K562 (cell line): ENCODE measurements around the gene IRF3. TPM values are rescaled to one million over a fixed set of nuclear protein-coding genes. Genes with fewer than 3 reads are reported as not detected.
A peak's percentile ranks its signal among the peaks of the same experiment; 100 is the strongest.

Experiments used
- CHCHD3 ChIP-seq: fragments of 250-450 bp; sonication (Bioruptor Pico); IDR thresholded peaks from 2 replicates; pipeline ENCODE4 v2.1.2; 2022; ENCODE audit warnings: mild to moderate bottlenecking
- GABPB2 ChIP-seq: fragments of 250-450 bp; sonication (Bioruptor Pico); conservative IDR thresholded peaks from 2 replicates; pipeline ENCODE4 v1.5.1; 2021; ENCODE audit warnings: mild to moderate bottlenecking
- NFATC3 ChIP-seq: fragments of 450-650 bp; IDR thresholded peaks from 2 replicates; pipeline ENCODE4 v1.6.1; 2017; ENCODE audit warnings: mild to moderate bottlenecking
- NONO ChIP-seq, 2 experiments: fragments of 200-400 bp in 1 of 2; fragments of 450-650 bp in 1 of 2; formaldehyde crosslinking in 1 of 2; IDR thresholded peaks; 2 replicates each; pipeline ENCODE4 v1.6.1; 2017; ENCODE audit warnings: low read depth in 2 of 2, mild to moderate bottlenecking in 2 of 2, moderate library complexity in 2 of 2, low read length in 1 of 2
- RB1 ChIP-seq: fragments of 450-650 bp; IDR thresholded peaks from 2 replicates; pipeline ENCODE4 v1.6.1; 2017; ENCODE audit warnings: low read depth, mild to moderate bottlenecking
- SP2 ChIP-seq: IDR thresholded peaks from 2 replicates; pipeline ENCODE4 v1.6.1; 2011; ENCODE audit warnings: mild to moderate bottlenecking, low read depth, low read length, moderate library complexity; ENCODE audit not compliant: poor library complexity, severe bottlenecking; ENCODE audit errors: extremely low read depth
- TAF9B ChIP-seq: fragments of 450-650 bp; IDR thresholded peaks from 2 replicates; pipeline ENCODE4 v1.6.1; 2018; ENCODE audit warnings: mild to moderate bottlenecking; ENCODE audit not compliant: partially characterized antibody
- ZNF134 ChIP-seq: fragments of 250-450 bp; sonication (Bioruptor Pico); conservative IDR thresholded peaks from 2 replicates; pipeline ENCODE4 v1.4.0; 2020
- ZNF175 ChIP-seq: fragments of 200-800 bp; sonication (Bioruptor generic); IDR thresholded peaks from 2 replicates; pipeline ENCODE4 v1.6.1; 2016; ENCODE audit warnings: low read depth, mild to moderate bottlenecking, missing genetic modification characterization, missing compliant biosample characterization
- ZNF263 ChIP-seq: sonication (generic); formaldehyde crosslinking; IDR thresholded peaks from 2 replicates; pipeline ENCODE4 v1.8.0; 2022; ENCODE audit warnings: mild to moderate bottlenecking, missing genetic modification reagents, borderline replicate concordance
- ZNF717 ChIP-seq: fragments of 250-450 bp; sonication (Bioruptor Pico); IDR thresholded peaks from 2 replicates; pipeline ENCODE4 v1.5.0; 2021
- ZNF76 ChIP-seq: fragments of 250-450 bp; sonication (Bioruptor Pico); IDR thresholded peaks from 2 replicates; pipeline ENCODE4 v1.4.0; 2020; ENCODE audit warnings: mild to moderate bottlenecking, moderate library complexity, borderline replicate concordance
- polyA plus RNA-seq, 8 experiments: library from polyadenylated mRNA; depleted of rRNA in 4 of 8; stranded (reverse) in 5 of 8; unstranded in 3 of 8; fragments of >200 nt; fragmentation: Nextera tagmentation in 2 of 8; fragmentation: Illumina TruSeq in 1 of 8; extraction: Ambion mirVana in 2 of 8; extraction: Trizol in 1 of 8; gene quantifications; 2 replicates each; pipeline versions ENCODE4 v1.2.1 to v1.2.3, GENCODE V29; 2011 to 2014; ENCODE audit warnings: inconsistent platforms in 1 of 8, missing spikeins in 1 of 8
- total RNA-seq, 7 experiments: library from RNA; depleted of rRNA in 6 of 7; stranded (reverse); fragments of >200 nt in 6 of 7; fragmentation: Illumina TruSeq in 2 of 7; extraction: Trizol in 2 of 7; gene quantifications; 2 replicates each; pipeline versions ENCODE4 v1.2.1 to v1.2.3, GENCODE V29; 2011 to 2021; ENCODE audit warnings: low replicate concordance in 1 of 7
- TF ChIP-seq, protein P1 (sequence below): fragments of 150-350 bp; IDR thresholded peaks from 2 replicates; pipeline ENCODE4 v1.6.1; 2014; ENCODE audit warnings: low read depth, mild to moderate bottlenecking, low read length, borderline replicate concordance
- TF ChIP-seq, protein P2 (sequence below): fragments of 450-650 bp; IDR thresholded peaks from 2 replicates; pipeline ENCODE4 v1.6.1; 2016; ENCODE audit warnings: missing biosample characterization, missing genetic modification characterization
- TF ChIP-seq, protein P3 (sequence below): fragments of 250-450 bp; sonication (Bioruptor Pico); IDR thresholded peaks from 2 replicates; pipeline ENCODE4 v1.5.0; 2021; ENCODE audit warnings: mild to moderate bottlenecking, borderline replicate concordance
- TF ChIP-seq, protein P4 (sequence below): fragments of 250-450 bp; sonication (Bioruptor Pico); IDR thresholded peaks from 2 replicates; pipeline ENCODE4 v1.5.0; 2021; ENCODE audit warnings: mild to moderate bottlenecking, moderate library complexity

IRF3 gene
- total and polyA plus RNA-seq, 9 of the 15 experiments (the other 6 are each of a cell fraction or from before 2014, with no cell fraction given) = 7.5 to 145 (median 65.4) TPM

DNA sequence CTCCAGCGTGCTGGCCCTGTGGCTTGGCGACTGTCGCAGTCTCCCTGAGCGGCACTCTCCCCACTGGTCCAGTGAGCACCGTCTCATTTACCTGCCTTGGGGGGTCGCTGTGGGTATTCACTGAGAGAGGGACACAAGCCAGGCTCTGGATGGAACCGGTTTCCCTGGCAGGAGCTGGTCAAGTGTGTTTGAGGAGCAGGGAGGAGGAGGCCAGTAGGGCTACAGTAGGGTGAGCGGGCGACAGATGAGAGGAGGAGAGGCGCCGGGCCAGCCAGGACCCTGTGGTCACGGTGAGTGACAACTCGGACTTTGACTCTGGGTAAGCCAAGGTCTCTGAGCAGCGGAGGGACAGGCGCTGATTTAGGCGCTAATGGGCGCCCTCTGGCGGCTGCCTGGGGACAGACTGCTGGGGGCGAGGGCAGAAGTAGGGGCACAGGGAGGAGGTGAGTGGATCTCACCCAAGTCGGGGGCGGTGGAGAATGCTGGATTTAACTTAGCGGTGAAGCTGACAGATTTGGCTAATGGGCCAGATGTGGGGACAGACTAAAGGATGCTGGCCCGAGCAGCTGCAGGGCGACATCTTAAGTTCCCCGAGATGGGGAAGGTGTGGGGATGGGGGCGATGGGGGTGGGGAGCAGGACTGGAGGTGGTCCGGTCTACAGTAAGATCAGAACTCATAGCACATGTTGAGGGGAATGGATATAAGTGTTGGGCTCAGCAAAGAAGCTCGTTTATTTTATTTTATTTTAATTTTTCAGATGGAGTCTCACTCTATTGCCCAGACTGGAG lies 6.7 kb upstream of the IRF3 start (continued):
- TF ChIP-seq ZNF175 (CRISPR knock-in tag) (no peak), ZNF717 (CRISPR knock-in tag) (no peak), GABPB2 (CRISPR knock-in tag) (no peak), CHCHD3 (CRISPR knock-in tag) (no peak), RB1 (peak; percentile 65), NFATC3 (0 out of 2 replicates have a peak, but pooled peaks have one; percentile 17), NONO (IDR thresholded peaks at IDR 0.05; ENCODE audit: low read depth in 2 of 2, low read length in 1 of 2) (0 out of 4 replicates have a peak, but pooled peaks of 1 of the 2 experiments have one; percentile 11), SP2 (no peak), ZNF76 (no peak), ZNF134 (CRISPR knock-in tag) (no peak), TAF9B (no peak), ZNF263 (CRISPR knock-in tag) (no peak)
- TF ChIP-seq, protein P1, sequence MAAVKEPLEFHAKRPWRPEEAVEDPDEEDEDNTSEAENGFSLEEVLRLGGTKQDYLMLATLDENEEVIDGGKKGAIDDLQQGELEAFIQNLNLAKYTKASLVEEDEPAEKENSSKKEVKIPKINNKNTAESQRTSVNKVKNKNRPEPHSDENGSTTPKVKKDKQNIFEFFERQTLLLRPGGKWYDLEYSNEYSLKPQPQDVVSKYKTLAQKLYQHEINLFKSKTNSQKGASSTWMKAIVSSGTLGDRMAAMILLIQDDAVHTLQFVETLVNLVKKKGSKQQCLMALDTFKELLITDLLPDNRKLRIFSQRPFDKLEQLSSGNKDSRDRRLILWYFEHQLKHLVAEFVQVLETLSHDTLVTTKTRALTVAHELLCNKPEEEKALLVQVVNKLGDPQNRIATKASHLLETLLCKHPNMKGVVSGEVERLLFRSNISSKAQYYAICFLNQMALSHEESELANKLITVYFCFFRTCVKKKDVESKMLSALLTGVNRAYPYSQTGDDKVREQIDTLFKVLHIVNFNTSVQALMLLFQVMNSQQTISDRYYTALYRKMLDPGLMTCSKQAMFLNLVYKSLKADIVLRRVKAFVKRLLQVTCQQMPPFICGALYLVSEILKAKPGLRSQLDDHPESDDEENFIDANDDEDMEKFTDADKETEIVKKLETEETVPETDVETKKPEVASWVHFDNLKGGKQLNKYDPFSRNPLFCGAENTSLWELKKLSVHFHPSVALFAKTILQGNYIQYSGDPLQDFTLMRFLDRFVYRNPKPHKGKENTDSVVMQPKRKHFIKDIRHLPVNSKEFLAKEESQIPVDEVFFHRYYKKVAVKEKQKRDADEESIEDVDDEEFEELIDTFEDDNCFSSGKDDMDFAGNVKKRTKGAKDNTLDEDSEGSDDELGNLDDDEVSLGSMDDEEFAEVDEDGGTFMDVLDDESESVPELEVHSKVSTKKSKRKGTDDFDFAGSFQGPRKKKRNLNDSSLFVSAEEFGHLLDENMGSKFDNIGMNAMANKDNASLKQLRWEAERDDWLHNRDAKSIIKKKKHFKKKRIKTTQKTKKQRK = no peak
- TF ChIP-seq, protein P2, sequence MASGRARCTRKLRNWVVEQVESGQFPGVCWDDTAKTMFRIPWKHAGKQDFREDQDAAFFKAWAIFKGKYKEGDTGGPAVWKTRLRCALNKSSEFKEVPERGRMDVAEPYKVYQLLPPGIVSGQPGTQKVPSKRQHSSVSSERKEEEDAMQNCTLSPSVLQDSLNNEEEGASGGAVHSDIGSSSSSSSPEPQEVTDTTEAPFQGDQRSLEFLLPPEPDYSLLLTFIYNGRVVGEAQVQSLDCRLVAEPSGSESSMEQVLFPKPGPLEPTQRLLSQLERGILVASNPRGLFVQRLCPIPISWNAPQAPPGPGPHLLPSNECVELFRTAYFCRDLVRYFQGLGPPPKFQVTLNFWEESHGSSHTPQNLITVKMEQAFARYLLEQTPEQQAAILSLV (tag) = no peak
- TF ChIP-seq, protein P3, sequence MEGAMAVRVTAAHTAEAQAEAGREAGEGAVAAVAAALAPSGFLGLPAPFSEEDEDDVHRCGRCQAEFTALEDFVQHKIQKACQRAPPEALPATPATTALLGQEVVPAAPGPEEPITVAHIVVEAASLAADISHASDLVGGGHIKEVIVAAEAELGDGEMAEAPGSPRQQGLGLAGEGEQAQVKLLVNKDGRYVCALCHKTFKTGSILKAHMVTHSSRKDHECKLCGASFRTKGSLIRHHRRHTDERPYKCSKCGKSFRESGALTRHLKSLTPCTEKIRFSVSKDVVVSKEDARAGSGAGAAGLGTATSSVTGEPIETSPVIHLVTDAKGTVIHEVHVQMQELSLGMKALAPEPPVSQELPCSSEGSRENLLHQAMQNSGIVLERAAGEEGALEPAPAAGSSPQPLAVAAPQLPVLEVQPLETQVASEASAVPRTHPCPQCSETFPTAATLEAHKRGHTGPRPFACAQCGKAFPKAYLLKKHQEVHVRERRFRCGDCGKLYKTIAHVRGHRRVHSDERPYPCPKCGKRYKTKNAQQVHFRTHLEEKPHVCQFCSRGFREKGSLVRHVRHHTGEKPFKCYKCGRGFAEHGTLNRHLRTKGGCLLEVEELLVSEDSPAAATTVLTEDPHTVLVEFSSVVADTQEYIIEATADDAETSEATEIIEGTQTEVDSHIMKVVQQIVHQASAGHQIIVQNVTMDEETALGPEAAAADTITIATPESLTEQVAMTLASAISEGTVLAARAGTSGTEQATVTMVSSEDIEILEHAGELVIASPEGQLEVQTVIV (CRISPR knock-in tag) = no peak
- TF ChIP-seq, protein P4, sequence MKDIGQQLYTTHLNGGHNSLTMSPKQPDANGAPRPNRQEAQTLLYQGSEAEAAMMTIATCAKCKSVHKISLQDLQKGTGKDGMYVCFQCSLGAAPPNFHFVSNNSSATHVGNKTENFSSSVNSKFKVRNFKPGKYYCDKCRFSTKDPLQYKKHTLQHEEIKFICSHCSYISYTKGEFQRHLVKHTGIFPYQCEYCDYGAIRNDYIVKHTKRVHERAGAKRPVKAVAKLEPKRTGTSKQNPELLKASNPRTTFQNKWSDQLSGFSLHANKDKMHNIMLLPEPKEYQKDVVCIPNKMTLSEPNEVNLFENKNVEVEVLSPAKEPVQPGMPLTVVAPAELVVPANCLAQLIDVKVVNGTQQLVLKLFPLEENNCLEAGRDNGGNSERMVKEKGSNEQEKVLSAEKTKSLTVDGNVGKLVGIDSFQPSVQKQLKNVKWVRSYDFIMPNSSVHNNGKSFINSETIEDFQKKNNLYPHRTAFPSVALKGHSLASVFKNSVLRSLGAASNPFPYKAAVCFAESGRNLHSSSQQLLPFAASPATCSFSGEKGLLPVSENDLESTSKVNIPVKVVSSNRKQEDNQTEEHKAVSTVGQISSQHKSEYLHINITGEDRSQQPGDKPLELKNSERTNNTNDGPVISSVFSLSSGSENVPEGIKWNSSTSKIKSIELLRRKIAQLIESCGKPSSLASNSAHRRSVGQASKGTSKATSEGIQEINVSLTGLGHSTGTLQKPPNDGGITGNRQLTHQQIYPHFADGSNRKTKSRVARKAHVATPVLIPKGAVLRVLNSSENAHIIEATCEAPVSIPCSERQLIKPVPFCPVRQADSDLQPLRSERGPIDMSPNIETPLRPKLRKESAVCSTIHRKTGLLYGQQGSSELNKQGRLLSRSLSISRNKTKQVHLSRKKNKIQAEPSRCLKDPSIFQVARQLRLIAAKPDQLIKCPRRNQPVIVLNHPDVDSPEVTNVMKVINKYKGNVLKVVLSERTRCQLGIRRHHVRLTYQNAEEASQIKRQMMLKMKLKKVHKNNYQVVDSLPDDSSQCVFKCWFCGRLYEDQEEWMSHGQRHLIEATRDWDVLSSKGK = no peak
